ENCODE measurements around the gene GARIN5B. TPM values are rescaled to one million over a fixed set of nuclear protein-coding genes. Genes with fewer than 3 reads are reported as not detected.

GARIN5B gene
- polyA plus RNA-seq, 1 donor from 2014 or later: not detected

- TF ChIP-seq POLR2AphosphoS5 (IDR thresholded peaks at IDR 0.05) (no peak), TAF1 (IDR thresholded peaks at IDR 0.05; ENCODE audit: low read depth) (no peak), RAD21 (conservative IDR thresholded peaks at IDR 0.05) (peak; percentile 29), MXI1 (conservative IDR thresholded peaks at IDR 0.05; ENCODE audit: poor library complexity, severe bottlenecking) (peak; percentile 64)
- H3K27me3 ChIP-seq (ENCODE audit: insufficient read depth, low read depth, low read length): peaks cover 54% of the 10 kb centered on the region
- no peaks in the 10 kb centered on the region for H3K9me3 ChIP-seq (ENCODE audit: low read length)
- peak overlapping the region; percentile 71 for H3K4me3 ChIP-seq (ENCODE audit: low read length)
- no peak overlapping the region for H3K27ac ChIP-seq (ENCODE audit: low read length)
- no peaks in the 10 kb centered on the region for H3K79me2 ChIP-seq (replicated peaks; ENCODE audit: insufficient read depth, low read length)
- no peak overlapping the region for H2AFZ ChIP-seq (ENCODE audit: low read depth, low read length)
- peak overlapping the region; percentile 81 for H3K4me2 ChIP-seq (ENCODE audit: low read length)
- H3F3A ChIP-seq (ENCODE audit: insufficient read depth, low read length, poor library complexity, severe bottlenecking): no peaks in the 10 kb centered on the region
- H3K36me3 ChIP-seq (ENCODE audit: insufficient read depth, low read length): no peaks in the 10 kb centered on the region
- no peaks in the 10 kb centered on the region for H4K20me1 ChIP-seq (ENCODE audit: insufficient read depth)
- peak overlapping the region; percentile 41 for H3K9ac ChIP-seq (ENCODE audit: low read length)
- no peaks in the 10 kb centered on the region for H3K9me2 ChIP-seq (ENCODE audit: insufficient read depth, low read length)
Measured at GRCh38 chr19:55353803-55354697, 9.0 kb downstream of the GARIN5B start.

- H3K27me3 ChIP-seq (ENCODE audit: insufficient read depth, low read depth, low read length): peaks cover 54% of the 10 kb centered on the region
- H3K79me2 ChIP-seq (replicated peaks; ENCODE audit: insufficient read depth, low read length): no peaks in the 10 kb centered on the region
- H3K4me2 ChIP-seq (ENCODE audit: low read length): peak overlapping the region; percentile 81
- no peaks in the 10 kb centered on the region for H3K9me2 ChIP-seq (ENCODE audit: insufficient read depth, low read length)
- TF ChIP-seq EZH2 (IDR thresholded peaks at IDR 0.05; ENCODE audit: borderline replicate concordance, insufficient read depth, low read length, poor library complexity, severe bottlenecking) (no peak), SMC3 (conservative IDR thresholded peaks at IDR 0.05; ENCODE audit: poor library complexity) (no peak), MXI1 (conservative IDR thresholded peaks at IDR 0.05; ENCODE audit: poor library complexity, severe bottlenecking) (no peak), TAF1 (IDR thresholded peaks at IDR 0.05; ENCODE audit: low read depth) (no peak), POLR2AphosphoS5 (IDR thresholded peaks at IDR 0.05) (peak; percentile 4), REST (IDR thresholded peaks at IDR 0.05; ENCODE audit: borderline replicate concordance) (no peak), CTCF (IDR thresholded peaks at IDR 0.05; ENCODE audit: poor library complexity, severe bottlenecking) (peak; percentile 14), EP300 (conservative IDR thresholded peaks at IDR 0.05; ENCODE audit: poor library complexity, severe bottlenecking) (no peak), RAD21 (conservative IDR thresholded peaks at IDR 0.05) (no peak)
- no peaks in the 10 kb centered on the region for H3F3A ChIP-seq (ENCODE audit: insufficient read depth, low read length, poor library complexity, severe bottlenecking)
- peak overlapping the region; percentile 41 for H3K9ac ChIP-seq (ENCODE audit: low read length)
- peak overlapping the region; percentile 71 for H3K4me3 ChIP-seq (ENCODE audit: low read length)
- no peaks in the 10 kb centered on the region for H4K20me1 ChIP-seq (ENCODE audit: insufficient read depth)
- H2AFZ ChIP-seq (ENCODE audit: low read depth, low read length): no peak overlapping the region
- H3K36me3 ChIP-seq (ENCODE audit: insufficient read depth, low read length): no peaks in the 10 kb centered on the region
- H3K27ac ChIP-seq (ENCODE audit: low read length): no peak overlapping the region
- no peaks in the 10 kb centered on the region for H3K9me3 ChIP-seq (ENCODE audit: low read length)
Measured at GRCh38 chr19:55353356-55353802, 9.7 kb downstream of the GARIN5B start.
